GM19324 (cell line): Measurements from ENCODE around the gene KAZALD1.

Experiments used
- ATAC-seq: cut with Tn5 transposase; IDR thresholded peaks from one replicate; pipeline ENCODE4 v1.9.1; 2021; ENCODE audit warnings: mild to moderate bottlenecking, moderate library complexity; ENCODE audit not compliant: unreplicated experiment, low FRiP score

Gene KAZALD1

GRCh38 chr10:101091546-101092290, 29.9 kb downstream of the KAZALD1 start:
- ATAC-seq: no peak

- ATAC-seq: no peak
Measured at GRCh38 chr10:101092881-101093354, 31.1 kb downstream of the KAZALD1 start.

GRCh38 chr10:101094121-101094879, 32.5 kb downstream of the KAZALD1 start:
- ATAC-seq: no peak

GRCh38 chr10:101095004-101095403, 33.2 kb downstream of the KAZALD1 start:
- ATAC-seq: no peak

DNA sequence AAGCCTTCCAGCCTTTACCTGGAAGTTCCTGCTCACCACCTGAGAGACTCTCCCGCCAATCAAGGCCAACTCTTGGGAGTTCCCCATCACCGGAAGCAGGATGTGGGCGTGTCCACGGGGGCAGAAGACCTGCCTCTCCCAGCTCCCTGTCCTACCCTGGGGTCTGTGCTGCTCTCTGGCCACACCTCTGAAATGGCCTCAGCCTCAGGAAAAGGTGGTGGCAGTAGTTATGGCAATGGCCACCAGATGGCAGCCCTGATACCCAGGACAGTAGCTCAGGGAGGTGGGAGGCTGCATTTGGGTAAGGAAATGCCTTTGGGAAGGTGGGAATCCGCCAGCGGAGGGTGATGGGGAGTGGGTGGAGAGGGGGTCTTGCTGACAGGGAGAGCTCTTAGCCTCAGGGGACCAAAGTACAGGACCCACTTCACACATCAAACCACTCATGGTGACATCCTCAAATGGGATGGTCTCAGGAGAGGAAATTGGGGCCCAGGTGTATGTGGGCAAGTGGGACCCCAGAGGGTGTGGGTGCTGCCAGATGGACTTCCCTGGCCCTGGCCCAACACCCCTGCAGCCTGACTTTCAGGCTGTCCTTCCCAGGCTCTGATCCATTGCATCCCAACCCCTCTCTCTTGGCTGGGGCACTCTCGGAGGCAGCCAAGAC, 33.9 kb downstream of the KAZALD1 start:
- ATAC-seq: no peak

GRCh38 chr10:101096378-101096777, 34.6 kb downstream of the KAZALD1 start:
- no peak for ATAC-seq

GRCh38 chr10:101097881-101098280, 36.1 kb downstream of the KAZALD1 start:
- ATAC-seq: no peak

DNA sequence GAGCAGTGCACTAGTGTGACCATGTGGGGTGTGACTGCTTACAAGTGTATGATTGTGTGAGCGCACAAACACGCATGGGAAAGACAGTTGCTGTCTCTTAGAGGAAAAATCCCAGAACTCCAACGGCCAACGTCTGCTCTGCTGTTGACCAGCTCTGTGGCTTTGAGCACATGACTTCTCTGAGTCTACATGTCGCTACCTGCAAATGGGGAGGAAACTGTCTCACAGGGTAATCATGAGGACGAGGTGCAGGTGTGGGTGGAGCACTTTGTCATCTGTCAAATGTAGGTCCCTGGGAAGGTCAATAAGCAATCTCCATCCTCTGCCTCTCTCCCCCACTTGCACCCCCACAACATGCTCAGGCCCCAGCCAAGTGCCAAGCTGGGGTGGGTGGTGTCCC, 38.1 kb downstream of the KAZALD1 start:
- no peak for ATAC-seq

GRCh38 chr10:101101372-101101881, 39.6 kb downstream of the KAZALD1 start:
- no peak for ATAC-seq

- ATAC-seq: no peak
Measured at GRCh38 chr10:101103430-101103829, 41.6 kb downstream of the KAZALD1 start.

DNA sequence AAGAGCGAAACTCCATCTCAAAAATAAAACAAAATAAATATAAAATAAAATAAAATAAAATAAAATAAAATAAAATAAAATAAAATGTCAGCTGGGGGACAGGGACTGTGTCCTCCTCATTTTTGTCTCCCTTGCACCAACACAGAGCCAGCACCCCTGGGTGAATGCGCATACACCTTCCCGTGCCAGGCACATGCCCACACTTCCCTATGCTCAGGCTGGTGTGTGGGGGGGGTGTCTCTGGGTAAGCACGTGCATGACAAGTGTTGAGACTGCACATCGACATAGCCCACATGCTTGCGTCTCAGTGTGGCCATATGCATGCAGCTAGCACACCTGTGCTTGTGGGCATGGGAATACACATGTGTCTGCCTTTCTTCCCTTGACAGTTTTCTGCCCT, 44.6 kb downstream of the KAZALD1 start:
- no peak for ATAC-seq

- ATAC-seq: no peak
Measured at GRCh38 chr10:101107771-101108170, 46.0 kb downstream of the KAZALD1 start.

DNA sequence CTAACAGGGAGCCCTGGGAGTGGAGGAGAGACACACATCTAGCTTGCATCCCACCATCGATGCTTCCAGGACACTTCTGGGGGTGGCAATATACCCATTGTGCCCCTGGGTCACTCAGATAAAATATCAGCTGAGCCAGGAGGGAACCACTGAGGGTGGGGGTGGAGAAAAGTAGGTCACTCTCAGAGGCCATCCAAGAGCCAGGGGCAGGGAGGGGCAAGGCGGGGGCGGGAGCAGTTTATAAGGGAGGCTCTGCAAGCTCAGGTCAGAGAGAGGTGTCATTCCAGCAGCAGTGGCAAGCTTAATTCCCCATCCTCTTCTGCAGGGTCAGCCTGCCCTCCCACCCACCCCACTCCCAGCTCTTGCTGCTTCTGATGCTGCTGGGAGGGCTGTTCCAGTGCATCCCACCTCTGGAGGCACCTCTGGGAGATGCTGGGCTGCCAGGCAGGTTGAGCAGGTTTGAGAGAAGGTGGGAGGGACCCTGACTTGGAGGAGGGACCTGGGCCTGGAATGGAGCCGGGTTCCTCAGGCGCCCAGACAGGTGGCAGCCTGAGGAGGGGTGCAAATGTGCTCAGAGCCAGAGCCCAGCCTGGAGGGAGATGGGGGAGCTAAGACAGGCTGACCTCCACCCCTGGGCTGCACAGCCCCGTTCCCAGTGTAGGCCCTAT, 49.2 kb downstream of the KAZALD1 start:
- ATAC-seq: no peak

DNA sequence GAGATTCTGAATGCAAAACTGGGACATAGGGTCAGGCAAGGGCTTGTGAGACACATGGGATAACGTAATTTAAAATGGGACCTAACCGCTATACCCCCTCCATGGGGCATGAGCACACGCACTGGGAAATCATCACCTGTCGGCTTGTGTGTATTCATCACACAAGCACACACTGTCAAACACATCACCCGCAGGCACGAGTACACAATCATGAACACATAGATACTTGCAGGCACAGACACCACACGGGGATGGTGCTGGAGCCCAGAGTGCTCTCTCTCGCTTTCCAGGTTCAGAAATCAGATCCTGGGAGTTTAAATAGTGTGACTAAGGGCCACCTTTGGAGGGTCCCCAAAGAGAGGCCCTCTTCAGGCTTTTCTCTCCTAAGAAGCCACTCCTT, 49.8 kb downstream of the KAZALD1 start:
- ATAC-seq: no peak

- ATAC-seq: no peak
Measured at GRCh38 chr10:101112799-101113594, 51.2 kb downstream of the KAZALD1 start.

DNA sequence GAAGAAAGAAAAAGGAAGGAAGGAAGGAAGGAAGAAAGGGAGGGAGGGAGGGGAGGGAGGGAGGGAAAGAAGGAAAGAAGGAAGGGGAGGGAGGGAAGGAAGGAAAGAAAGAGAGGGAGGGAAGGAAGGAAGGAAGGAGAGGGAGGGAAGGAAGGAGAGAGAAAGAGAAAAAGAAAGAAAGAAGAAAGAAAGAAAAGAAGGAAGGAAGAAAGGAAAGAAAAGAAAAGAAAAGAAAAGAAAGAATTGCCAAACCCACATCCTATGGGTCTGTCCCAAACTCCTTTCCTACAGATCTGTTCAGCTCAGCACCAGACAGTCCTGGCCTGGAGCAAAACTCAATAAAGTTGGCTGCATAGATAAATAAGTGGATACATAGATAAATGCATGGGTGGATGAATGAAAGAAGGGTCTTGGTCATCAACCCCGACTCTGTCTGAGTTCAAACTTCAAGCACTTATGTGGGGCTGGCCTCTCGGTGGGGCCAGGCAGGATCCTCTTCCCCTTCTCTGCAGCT, 52.2 kb downstream of the KAZALD1 start:
- no peak for ATAC-seq

DNA sequence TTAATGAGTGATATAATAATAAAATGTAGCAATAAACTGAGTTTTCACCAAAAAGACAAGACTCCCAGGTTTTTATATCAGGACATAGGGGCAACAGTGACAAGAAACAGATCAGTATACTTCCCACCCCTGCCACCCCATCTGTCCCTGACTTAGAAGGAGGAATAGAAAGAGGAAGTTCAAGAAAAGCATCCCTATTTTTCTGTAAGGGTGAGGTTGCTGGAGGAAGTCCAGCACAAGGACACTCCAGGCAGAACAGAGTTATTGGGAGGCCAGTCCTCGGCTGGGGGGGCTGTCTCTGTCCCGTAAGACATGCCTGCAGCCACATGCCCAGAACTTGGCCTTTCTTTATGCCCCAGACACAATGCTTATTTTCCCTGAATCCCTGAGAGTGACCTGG, 52.9 kb downstream of the KAZALD1 start:
- no peak for ATAC-seq
